ENCODE measurements around the gene MYDGF.

Gene MYDGF

DNA sequence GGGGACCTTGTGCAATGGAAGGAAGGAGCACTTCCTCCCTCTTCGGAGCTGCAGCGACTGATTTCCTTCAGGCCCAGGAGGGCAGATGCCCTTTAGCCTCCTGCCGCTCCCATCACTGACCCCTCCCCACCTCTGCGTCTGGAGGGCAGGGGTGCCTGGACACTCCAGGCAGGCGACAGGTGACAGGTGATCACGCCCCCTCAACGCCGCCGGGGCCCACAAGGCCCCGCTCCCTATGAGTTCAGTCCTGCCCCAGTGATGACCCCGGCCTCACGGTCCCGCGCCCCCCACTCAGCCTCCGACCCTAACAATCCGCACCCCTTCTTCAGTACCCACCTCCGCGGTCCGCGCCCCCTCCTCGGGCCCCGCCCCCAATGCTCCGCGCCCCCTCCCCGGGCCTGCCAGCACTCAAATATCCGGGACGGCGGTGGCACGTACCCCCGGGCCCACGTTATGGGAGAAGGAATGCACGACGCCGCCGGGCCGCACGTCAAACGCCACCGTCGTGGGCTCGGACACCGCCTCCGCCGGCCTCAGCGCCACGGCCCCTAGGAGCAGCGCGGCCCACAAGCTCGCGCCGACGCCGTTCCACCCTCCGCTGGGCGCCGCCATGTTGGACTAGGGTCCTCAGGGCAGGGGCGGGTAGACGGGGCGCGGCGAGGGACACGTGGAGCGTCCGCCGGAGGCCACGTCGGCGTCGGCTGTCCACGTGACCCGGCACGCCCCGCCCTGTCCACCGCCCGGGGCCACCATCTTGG lies at the start of gene MYDGF (continued):
- TF ChIP-seq SP3 (tag by site-specific recombination; IDR thresholded peaks at IDR 0.05) = peak; percentile 87
- TF ChIP-seq ZNF560 (tag by site-specific recombination; IDR thresholded peaks at IDR 0.05; ENCODE audit: borderline replicate concordance) = no peak
- no peak for TF ChIP-seq TCF7L2 (IDR thresholded peaks at IDR 0.05; ENCODE audit: borderline replicate concordance, low read depth, low read length)
- no peak for TF ChIP-seq ZNF19 (tag by site-specific recombination; IDR thresholded peaks at IDR 0.05; ENCODE audit: low read depth)
- TF ChIP-seq, protein P1, sequence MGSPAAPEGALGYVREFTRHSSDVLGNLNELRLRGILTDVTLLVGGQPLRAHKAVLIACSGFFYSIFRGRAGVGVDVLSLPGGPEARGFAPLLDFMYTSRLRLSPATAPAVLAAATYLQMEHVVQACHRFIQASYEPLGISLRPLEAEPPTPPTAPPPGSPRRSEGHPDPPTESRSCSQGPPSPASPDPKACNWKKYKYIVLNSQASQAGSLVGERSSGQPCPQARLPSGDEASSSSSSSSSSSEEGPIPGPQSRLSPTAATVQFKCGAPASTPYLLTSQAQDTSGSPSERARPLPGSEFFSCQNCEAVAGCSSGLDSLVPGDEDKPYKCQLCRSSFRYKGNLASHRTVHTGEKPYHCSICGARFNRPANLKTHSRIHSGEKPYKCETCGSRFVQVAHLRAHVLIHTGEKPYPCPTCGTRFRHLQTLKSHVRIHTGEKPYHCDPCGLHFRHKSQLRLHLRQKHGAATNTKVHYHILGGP (tag by site-specific recombination; IDR thresholded peaks at IDR 0.05) = no peak
- TF ChIP-seq ZNF530 (tag by site-specific recombination; IDR thresholded peaks at IDR 0.05; ENCODE audit: low read depth) = no peak
- no peak for TF ChIP-seq ZNF221 (tag by site-specific recombination; IDR thresholded peaks at IDR 0.05; ENCODE audit: borderline replicate concordance)
- no peak for TF ChIP-seq MYNN (tag by site-specific recombination; IDR thresholded peaks at IDR 0.05; ENCODE audit: borderline replicate concordance)
- no peak for TF ChIP-seq ZNF629 (tag by site-specific recombination; IDR thresholded peaks at IDR 0.05)
- peak; percentile 41 for TF ChIP-seq EGR2 (tag by site-specific recombination; IDR thresholded peaks at IDR 0.05; ENCODE audit: low read depth)
- no peak for TF ChIP-seq SALL2 (tag by site-specific recombination; IDR thresholded peaks at IDR 0.05; ENCODE audit: borderline replicate concordance)
- TF ChIP-seq, protein P2, sequence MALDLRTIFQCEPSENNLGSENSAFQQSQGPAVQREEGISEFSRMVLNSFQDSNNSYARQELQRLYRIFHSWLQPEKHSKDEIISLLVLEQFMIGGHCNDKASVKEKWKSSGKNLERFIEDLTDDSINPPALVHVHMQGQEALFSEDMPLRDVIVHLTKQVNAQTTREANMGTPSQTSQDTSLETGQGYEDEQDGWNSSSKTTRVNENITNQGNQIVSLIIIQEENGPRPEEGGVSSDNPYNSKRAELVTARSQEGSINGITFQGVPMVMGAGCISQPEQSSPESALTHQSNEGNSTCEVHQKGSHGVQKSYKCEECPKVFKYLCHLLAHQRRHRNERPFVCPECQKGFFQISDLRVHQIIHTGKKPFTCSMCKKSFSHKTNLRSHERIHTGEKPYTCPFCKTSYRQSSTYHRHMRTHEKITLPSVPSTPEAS (tag by site-specific recombination; IDR thresholded peaks at IDR 0.05) = no peak
- TF ChIP-seq ZNF10 (tag by site-specific recombination; IDR thresholded peaks at IDR 0.05) = no peak
- no peak for TF ChIP-seq ZNF843 (tag by site-specific recombination; IDR thresholded peaks at IDR 0.05)
- TF ChIP-seq ZNF354C (tag by site-specific recombination; IDR thresholded peaks at IDR 0.05; ENCODE audit: borderline replicate concordance, low read depth) = no peak
- peak; percentile 88 for TF ChIP-seq ZNF335 (tag by site-specific recombination; conservative IDR thresholded peaks at IDR 0.05)
- TF ChIP-seq ZNF37A (tag by site-specific recombination; IDR thresholded peaks at IDR 0.05) = no peak
- no peak for TF ChIP-seq ZNF423 (tag by site-specific recombination; IDR thresholded peaks at IDR 0.05)
- no peak for TF ChIP-seq ZNF416 (tag by site-specific recombination; IDR thresholded peaks at IDR 0.05)
- TF ChIP-seq, protein P3, sequence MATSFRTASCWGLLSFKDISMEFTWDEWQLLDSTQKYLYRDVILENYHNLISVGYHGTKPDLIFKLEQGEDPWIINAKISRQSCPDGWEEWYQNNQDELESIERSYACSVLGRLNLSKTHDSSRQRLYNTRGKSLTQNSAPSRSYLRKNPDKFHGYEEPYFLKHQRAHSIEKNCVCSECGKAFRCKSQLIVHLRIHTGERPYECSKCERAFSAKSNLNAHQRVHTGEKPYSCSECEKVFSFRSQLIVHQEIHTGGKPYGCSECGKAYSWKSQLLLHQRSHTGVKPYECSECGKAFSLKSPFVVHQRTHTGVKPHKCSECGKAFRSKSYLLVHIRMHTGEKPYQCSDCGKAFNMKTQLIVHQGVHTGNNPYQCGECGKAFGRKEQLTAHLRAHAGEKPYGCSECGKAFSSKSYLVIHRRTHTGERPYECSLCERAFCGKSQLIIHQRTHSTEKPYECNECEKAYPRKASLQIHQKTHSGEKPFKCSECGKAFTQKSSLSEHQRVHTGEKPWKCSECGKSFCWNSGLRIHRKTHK (tag by site-specific recombination; IDR thresholded peaks at IDR 0.05) = no peak
- TF ChIP-seq, protein P4, sequence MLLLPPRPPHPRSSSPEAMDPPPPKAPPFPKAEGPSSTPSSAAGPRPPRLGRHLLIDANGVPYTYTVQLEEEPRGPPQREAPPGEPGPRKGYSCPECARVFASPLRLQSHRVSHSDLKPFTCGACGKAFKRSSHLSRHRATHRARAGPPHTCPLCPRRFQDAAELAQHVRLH (tag by site-specific recombination; IDR thresholded peaks at IDR 0.05) = no peak
- TF ChIP-seq ZXDB (tag by site-specific recombination; IDR thresholded peaks at IDR 0.05) = peak; percentile 91
- TF ChIP-seq ZNF121 (tag by site-specific recombination; IDR thresholded peaks at IDR 0.05) = no peak
- TF ChIP-seq, protein P5, sequence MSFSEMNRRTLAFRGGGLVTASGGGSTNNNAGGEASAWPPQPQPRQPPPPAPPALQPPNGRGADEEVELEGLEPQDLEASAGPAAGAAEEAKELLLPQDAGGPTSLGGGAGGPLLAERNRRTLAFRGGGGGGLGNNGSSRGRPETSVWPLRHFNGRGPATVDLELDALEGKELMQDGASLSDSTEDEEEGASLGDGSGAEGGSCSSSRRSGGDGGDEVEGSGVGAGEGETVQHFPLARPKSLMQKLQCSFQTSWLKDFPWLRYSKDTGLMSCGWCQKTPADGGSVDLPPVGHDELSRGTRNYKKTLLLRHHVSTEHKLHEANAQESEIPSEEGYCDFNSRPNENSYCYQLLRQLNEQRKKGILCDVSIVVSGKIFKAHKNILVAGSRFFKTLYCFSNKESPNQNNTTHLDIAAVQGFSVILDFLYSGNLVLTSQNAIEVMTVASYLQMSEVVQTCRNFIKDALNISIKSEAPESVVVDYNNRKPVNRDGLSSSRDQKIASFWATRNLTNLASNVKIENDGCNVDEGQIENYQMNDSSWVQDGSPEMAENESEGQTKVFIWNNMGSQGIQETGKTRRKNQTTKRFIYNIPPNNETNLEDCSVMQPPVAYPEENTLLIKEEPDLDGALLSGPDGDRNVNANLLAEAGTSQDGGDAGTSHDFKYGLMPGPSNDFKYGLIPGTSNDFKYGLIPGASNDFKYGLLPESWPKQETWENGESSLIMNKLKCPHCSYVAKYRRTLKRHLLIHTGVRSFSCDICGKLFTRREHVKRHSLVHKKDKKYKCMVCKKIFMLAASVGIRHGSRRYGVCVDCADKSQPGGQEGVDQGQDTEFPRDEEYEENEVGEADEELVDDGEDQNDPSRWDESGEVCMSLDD (tag by site-specific recombination; IDR thresholded peaks at IDR 0.05) = no peak
- TF ChIP-seq, protein P6, sequence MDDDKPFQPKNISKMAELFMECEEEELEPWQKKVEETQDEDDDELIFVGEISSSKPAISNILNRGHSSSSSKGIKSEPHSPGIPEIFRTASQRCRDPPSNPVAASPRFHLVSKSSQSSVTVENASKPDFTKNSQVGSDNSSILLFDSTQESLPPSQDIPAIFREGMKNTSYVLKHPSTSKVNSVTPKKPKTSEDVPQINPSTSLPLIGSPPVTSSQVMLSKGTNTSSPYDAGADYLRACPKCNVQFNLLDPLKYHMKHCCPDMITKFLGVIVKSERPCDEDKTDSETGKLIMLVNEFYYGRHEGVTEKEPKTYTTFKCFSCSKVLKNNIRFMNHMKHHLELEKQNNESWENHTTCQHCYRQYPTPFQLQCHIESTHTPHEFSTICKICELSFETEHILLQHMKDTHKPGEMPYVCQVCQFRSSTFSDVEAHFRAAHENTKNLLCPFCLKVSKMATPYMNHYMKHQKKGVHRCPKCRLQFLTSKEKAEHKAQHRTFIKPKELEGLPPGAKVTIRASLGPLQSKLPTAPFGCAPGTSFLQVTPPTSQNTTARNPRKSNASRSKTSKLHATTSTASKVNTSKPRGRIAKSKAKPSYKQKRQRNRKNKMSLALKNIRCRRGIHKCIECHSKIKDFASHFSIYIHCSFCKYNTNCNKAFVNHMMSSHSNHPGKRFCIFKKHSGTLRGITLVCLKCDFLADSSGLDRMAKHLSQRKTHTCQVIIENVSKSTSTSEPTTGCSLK (tag by site-specific recombination; IDR thresholded peaks at IDR 0.05) = no peak
- TF ChIP-seq GLIS2 (tag by site-specific recombination; IDR thresholded peaks at IDR 0.05) = no peak
- TF ChIP-seq, protein P7, sequence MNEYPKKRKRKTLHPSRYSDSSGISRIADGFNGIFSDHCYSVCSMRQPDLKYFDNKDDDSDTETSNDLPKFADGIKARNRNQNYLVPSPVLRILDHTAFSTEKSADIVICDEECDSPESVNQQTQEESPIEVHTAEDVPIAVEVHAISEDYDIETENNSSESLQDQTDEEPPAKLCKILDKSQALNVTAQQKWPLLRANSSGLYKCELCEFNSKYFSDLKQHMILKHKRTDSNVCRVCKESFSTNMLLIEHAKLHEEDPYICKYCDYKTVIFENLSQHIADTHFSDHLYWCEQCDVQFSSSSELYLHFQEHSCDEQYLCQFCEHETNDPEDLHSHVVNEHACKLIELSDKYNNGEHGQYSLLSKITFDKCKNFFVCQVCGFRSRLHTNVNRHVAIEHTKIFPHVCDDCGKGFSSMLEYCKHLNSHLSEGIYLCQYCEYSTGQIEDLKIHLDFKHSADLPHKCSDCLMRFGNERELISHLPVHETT (tag by site-specific recombination; IDR thresholded peaks at IDR 0.05) = no peak
- TF ChIP-seq ZNF24 (tag by site-specific recombination; IDR thresholded peaks at IDR 0.05) = no peak
- TF ChIP-seq ZNF391 (tag by site-specific recombination; IDR thresholded peaks at IDR 0.05; ENCODE audit: borderline replicate concordance, low read depth) = no peak
- TF ChIP-seq OVOL3 (tag by site-specific recombination; IDR thresholded peaks at IDR 0.05) = no peak
